ENCODE results near the gene VPS13D. TPM values are rescaled to one million over a fixed set of nuclear protein-coding genes. Genes with fewer than 3 reads are reported as not detected.

Gene VPS13D
- total RNA-seq, 1 experiment from 2014 or later = 33.1 TPM

- H3K27ac ChIP-seq (ENCODE audit: low read length) = no peak overlapping the region
- CTCF ChIA-PET = no interaction called here
- no TSS peak for BruUV-seq (replicated peaks)
Observed at GRCh38 chr1:12340544-12340930, 110.7 kb downstream of the VPS13D start.

GRCh38 chr1:12341667-12342066 lies 111.8 kb downstream of the VPS13D start:
- in situ Hi-C loops (cut with HindIII; ENCODE audit: low pct_unique_long_range_greater_than_20kb, low sequenced_read_pairs) (no loop called here), intact Hi-C loops (cut with micrococcal nuclease; ENCODE audit: unreplicated experiment) (no loop called here)
- H3K9me3 ChIP-seq (ENCODE audit: control insufficient read depth, insufficient read depth, low read depth, low read length) = no peaks in the 10 kb centered on the region
- TF ChIP-seq POLR2AphosphoS5 (IDR thresholded peaks at IDR 0.05; ENCODE audit: low read depth, low read length) = no peak
- no peak overlapping the region for H3K27ac ChIP-seq (ENCODE audit: low read length)
- no peaks in the 10 kb centered on the region; the same call in 1 of the 2 replicates for H3K4me1 ChIP-seq (ENCODE audit: control insufficient read depth, insufficient read depth, low read length)
- POLR2A ChIA-PET = no interaction called here
- CTCF ChIA-PET = no interaction called here
- ATAC-seq (no peak), DNase-seq (ENCODE audit: low read depth, low spot score) (no peak)
- H3K27me3 ChIP-seq (ENCODE audit: control insufficient read depth, insufficient read depth, low read length) = no peaks in the 10 kb centered on the region
- H3K4me3 ChIP-seq (ENCODE audit: low read depth in 2 of 2, low read length in 2 of 2) = no peak overlapping the region
- no TSS peak for BruUV-seq (replicated peaks)
- peaks cover 3% of the 10 kb centered on the region for H3K36me3 ChIP-seq (ENCODE audit: control insufficient read depth, insufficient read depth, low read length)

More at GRCh38 chr1:12340544-12340930, 110.7 kb downstream of the VPS13D start:
- TF ChIP-seq SIN3A (IDR thresholded peaks at IDR 0.05; ENCODE audit: borderline replicate concordance, insufficient read depth, low read depth, low read length) (no peak), REST (IDR thresholded peaks at IDR 0.05; ENCODE audit: insufficient read depth in 1 of 2, low read depth in 2 of 2, low read length in 1 of 2) (no peak), CTCF (IDR thresholded peaks at IDR 0.05) (no peak), POLR2AphosphoS5 (IDR thresholded peaks at IDR 0.05; ENCODE audit: low read depth, low read length) (no peak), TCF7L2 (IDR thresholded peaks at IDR 0.05; ENCODE audit: low read depth, low read length) (no peak)
- H3K27me3 ChIP-seq (ENCODE audit: control insufficient read depth, insufficient read depth, low read length) = no peaks in the 10 kb centered on the region
- no peak overlapping the region for H3K4me3 ChIP-seq (ENCODE audit: low read depth in 2 of 2, low read length in 2 of 2)
- ATAC-seq (no peak), DNase-seq (ENCODE audit: low read depth, low spot score) (no peak)
- intact Hi-C loops (cut with micrococcal nuclease; ENCODE audit: unreplicated experiment) = no loop called here
- no peaks in the 10 kb centered on the region; the same call in 1 of the 2 replicates for H3K4me1 ChIP-seq (ENCODE audit: control insufficient read depth, insufficient read depth, low read length)
- POLR2A ChIA-PET = no interaction called here
- H3K9me3 ChIP-seq (ENCODE audit: control insufficient read depth, insufficient read depth, low read depth, low read length) = no peaks in the 10 kb centered on the region
- H3K36me3 ChIP-seq (ENCODE audit: control insufficient read depth, insufficient read depth, low read length) = peaks cover 9% of the 10 kb centered on the region
- in situ Hi-C loops (cut with HindIII; ENCODE audit: low pct_unique_long_range_greater_than_20kb, low sequenced_read_pairs) = no loop called here

- H3K4me3 ChIP-seq (ENCODE audit: low read depth in 2 of 2, low read length in 2 of 2) = no peak overlapping the region
- peaks cover 3% of the 10 kb centered on the region for H3K36me3 ChIP-seq (ENCODE audit: control insufficient read depth, insufficient read depth, low read length)
- ATAC-seq = no peak
- H3K4me1 ChIP-seq (ENCODE audit: control insufficient read depth, insufficient read depth, low read length) = no peaks in the 10 kb centered on the region; the same call in 1 of the 2 replicates
- TSS peak; percentile 30 for BruUV-seq (replicated peaks)
- no peaks in the 10 kb centered on the region for H3K27me3 ChIP-seq (ENCODE audit: control insufficient read depth, insufficient read depth, low read length)
- POLR2A ChIA-PET = interaction anchor here (0.5 to 0.6 kb wide), 2 partner anchors 281 to 409 kb away, joined by 4 to 6 read pairs; no protein-coding TSS in a partner anchor
- no peak overlapping the region for H3K27ac ChIP-seq (ENCODE audit: low read length)
- TF ChIP-seq SIN3A (IDR thresholded peaks at IDR 0.05; ENCODE audit: borderline replicate concordance, insufficient read depth, low read depth, low read length) = no peak
- TF ChIP-seq REST (IDR thresholded peaks at IDR 0.05; ENCODE audit: insufficient read depth in 1 of 2, low read depth in 2 of 2, low read length in 1 of 2) = no peak
- TF ChIP-seq POLR2AphosphoS5 (IDR thresholded peaks at IDR 0.05; ENCODE audit: low read depth, low read length) = no peak
- TF ChIP-seq TCF7L2 (IDR thresholded peaks at IDR 0.05; ENCODE audit: low read depth, low read length) = no peak
- TF ChIP-seq CTCF (IDR thresholded peaks at IDR 0.05) = no peak
- intact Hi-C loops (cut with micrococcal nuclease; ENCODE audit: unreplicated experiment) (no loop called here), in situ Hi-C loops (cut with HindIII; ENCODE audit: low pct_unique_long_range_greater_than_20kb, low sequenced_read_pairs) (no loop called here)
- DNase-seq (ENCODE audit: low read depth, low spot score) = no peak
- no peaks in the 10 kb centered on the region for H3K9me3 ChIP-seq (ENCODE audit: control insufficient read depth, insufficient read depth, low read depth, low read length)
- CTCF ChIA-PET = no interaction called here
Observed at GRCh38 chr1:12342401-12343003, 112.7 kb downstream of the VPS13D start.

All from Panc1 (cell line).